Panc1 (cell line): Measurements from ENCODE around the gene PARP11. TPM values are rescaled to one million over a fixed set of nuclear protein-coding genes. Genes with fewer than 3 reads are reported as not detected.

ENCODE experiments used
- ATAC-seq: fragments of 200-7000 bp; cut with Tn5 transposase; 2 replicates; pipeline ENCODE4 v1.9.1; 2020; ENCODE audit warnings: mild to moderate bottlenecking, moderate library complexity
- BruUV-seq: library from RNA; stranded (reverse); fragments of 400-500 nt; replicated peaks from 2 replicates; lab custom pipeline; 2021; lab: Mats Ljungman, UMichigan
- CTCF ChIA-PET: fragments of 300-600 bp; sonication (Branson Sonifier 250); formaldehyde crosslinking; loops from one replicate; lab custom pipeline; 2022; ENCODE audit warnings: antibody characterized with exemption; lab: Charles Lee
- POLR2A ChIA-PET: fragments of 300-600 bp; sonication (Branson Sonifier 250); formaldehyde crosslinking; loops from one replicate; lab custom pipeline; 2022; ENCODE audit warnings: antibody characterized with exemption; lab: Charles Lee
- DNase-seq: peaks from one replicate; pipeline ENCODE4 v3.0.0-alpha.2; 2010; ENCODE audit warnings: low read depth, low spot score
- H3K27ac ChIP-seq: 2 replicates; pipeline ENCODE4 v1.5.1; 2011; ENCODE audit warnings: mild to moderate bottlenecking, low read length, inconsistent platforms
- H3K27me3 ChIP-seq: fragments of 200-500 bp; sonication (Bioruptor generic); 2 replicates; pipeline ENCODE4 v1.6.0; 2014; ENCODE audit warnings: low read length, inconsistent platforms; ENCODE audit not compliant: control insufficient read depth, insufficient read depth
- H3K36me3 ChIP-seq: fragments of 200-500 bp; sonication (Bioruptor generic); 2 replicates; pipeline ENCODE4 v1.5.1; 2014; ENCODE audit warnings: inconsistent platforms, mild to moderate bottlenecking, low read length, moderate library complexity; ENCODE audit not compliant: control insufficient read depth, insufficient read depth
- H3K4me1 ChIP-seq: 2 replicates; pipeline ENCODE4 v1.5.1; 2011; ENCODE audit warnings: inconsistent platforms, mild to moderate bottlenecking, low read length, moderate library complexity; ENCODE audit not compliant: control insufficient read depth, insufficient read depth
- H3K4me3 ChIP-seq, 2 experiments: 2 replicates each; pipeline ENCODE4 v1.5.1; 2011 to 2012; ENCODE audit warnings: low read depth in 2 of 2, low read length in 2 of 2, mild to moderate bottlenecking in 2 of 2, inconsistent platforms in 1 of 2, moderate library complexity in 1 of 2
- H3K9me3 ChIP-seq: fragments of 200-500 bp; sonication (Bioruptor generic); 2 replicates; pipeline ENCODE4 v1.5.1; 2014; ENCODE audit warnings: low read depth, mild to moderate bottlenecking, inconsistent platforms, low read length, moderate library complexity; ENCODE audit not compliant: control insufficient read depth, insufficient read depth
- CTCF ChIP-seq: fragments of 450-650 bp; IDR thresholded peaks from 2 replicates; pipeline ENCODE4 v1.5.1; 2017; ENCODE audit warnings: mild to moderate bottlenecking
- POLR2AphosphoS5 ChIP-seq: IDR thresholded peaks from 2 replicates; pipeline ENCODE4 v1.6.1; 2012; ENCODE audit warnings: mild to moderate bottlenecking, low read depth, low read length, moderate library complexity
- REST ChIP-seq, 2 experiments: IDR thresholded peaks; 2 replicates each; pipeline ENCODE4 v1.6.1; 2011 to 2012; ENCODE audit warnings: low read depth in 2 of 2, control low read depth in 1 of 2, low read length in 1 of 2, mild to moderate bottlenecking in 1 of 2, moderate library complexity in 1 of 2; ENCODE audit not compliant: insufficient read depth in 1 of 2
- SIN3A ChIP-seq: IDR thresholded peaks from 2 replicates; pipeline ENCODE4 v1.6.1; 2012; ENCODE audit warnings: low read depth, mild to moderate bottlenecking, low read length, moderate library complexity, borderline replicate concordance; ENCODE audit not compliant: insufficient read depth
- TCF7L2 ChIP-seq: IDR thresholded peaks from 2 replicates; pipeline ENCODE4 v1.6.1; 2011; ENCODE audit warnings: mild to moderate bottlenecking, low read depth, low read length, inconsistent platforms
- in situ Hi-C: cut with HindIII; loops from 2 replicates; pipeline ENCODE4 v1.10.0; 2016; ENCODE audit warnings: low sequenced_read_pairs, low pct_unique_long_range_greater_than_20kb
- intact Hi-C: fragments of 100-400 bp; cut with micrococcal nuclease; formaldehyde crosslinking; loops from one replicate; pipeline ENCODE4 v1.10.0; 2022; ENCODE audit not compliant: unreplicated experiment
- total RNA-seq: library from RNA; stranded (reverse); gene quantifications from one replicate; pipeline ENCODE4 v1.2.1, GENCODE V29; 2021; ENCODE audit not compliant: unreplicated experiment

The PARP11 gene
- total RNA-seq, 1 experiment from 2014 or later, result 7.3 TPM

DNA sequence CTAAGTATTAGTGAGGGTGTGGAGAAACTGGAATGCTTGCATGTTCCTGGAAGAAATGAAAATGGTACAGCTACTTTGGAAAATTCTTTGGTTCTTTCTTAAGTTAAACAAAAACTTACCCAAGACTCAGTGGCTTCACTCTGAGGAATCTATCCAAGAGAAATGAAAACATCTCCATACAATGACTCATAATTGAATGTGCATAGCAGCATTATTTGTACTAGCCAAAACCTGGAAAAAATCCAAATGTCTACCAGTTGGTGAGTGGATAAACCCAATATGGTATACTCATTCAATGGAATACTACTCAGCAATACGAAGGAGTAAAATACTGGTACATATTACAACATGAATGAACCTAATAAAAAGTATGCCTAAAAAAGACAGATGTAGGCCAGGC is 102.3 kb downstream of the PARP11 start:
- no TSS peak for BruUV-seq
- H3K36me3 ChIP-seq, result no peaks in the 10 kb centered on the region
- no peak overlapping the region for H3K27ac ChIP-seq
- ATAC-seq, result no peak
- H3K4me3 ChIP-seq, result no peak overlapping the region
- TF ChIP-seq CTCF, result no peak
- TF ChIP-seq TCF7L2, result no peak
- no peak for TF ChIP-seq SIN3A
- TF ChIP-seq POLR2AphosphoS5, result no peak
- TF ChIP-seq REST (IDR thresholded peaks at IDR 0.05; ENCODE audit: insufficient read depth in 1 of 2, low read depth in 2 of 2, low read length in 1 of 2), result no peak
- intact Hi-C loops, result loop anchor here (10.0 kb wide), 1 partner anchor 106 kb away; no protein-coding TSS in a partner anchor
- in situ Hi-C loops, result no loop called here
- no peak for DNase-seq
- 0 out of 2 replicates have a peak, but pooled peaks cover 2% of the 10 kb centered on the region for H3K27me3 ChIP-seq
- POLR2A ChIA-PET, result no interaction called here
- no peaks in the 10 kb centered on the region for H3K9me3 ChIP-seq
- no peaks in the 10 kb centered on the region for H3K4me1 ChIP-seq
- CTCF ChIA-PET, result no interaction called here

DNA sequence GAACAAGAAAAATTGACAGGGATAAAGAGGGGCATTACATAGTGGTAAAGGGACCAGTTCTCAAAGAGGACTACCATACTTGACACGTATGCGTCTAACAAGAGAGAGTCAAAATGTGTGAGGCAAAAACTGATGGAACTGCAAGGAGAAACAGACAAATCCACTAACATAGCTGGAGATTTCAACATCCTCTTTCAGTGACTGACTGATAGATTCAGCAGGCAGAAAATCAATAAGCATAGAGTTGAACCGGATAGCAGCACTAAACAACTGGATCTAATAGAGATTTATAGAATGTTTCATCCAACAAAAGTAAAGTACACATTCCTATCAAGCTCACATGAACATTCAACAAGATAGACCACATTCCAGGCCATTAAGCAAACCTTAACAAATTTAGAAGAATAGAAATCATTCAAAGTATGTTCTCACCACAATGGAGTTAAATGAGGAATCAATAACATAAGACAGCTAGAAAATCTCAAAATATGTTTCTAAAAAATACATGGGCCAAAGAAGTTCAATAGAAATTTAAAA is 104.2 kb downstream of the PARP11 start:
- no TSS peak for BruUV-seq
- Histone ChIP-seq H3K4me3 (no peak overlapping the region), H3K9me3 (no peaks in the 10 kb centered on the region), H3K27ac (no peak overlapping the region), H3K4me1 (no peaks in the 10 kb centered on the region), H3K27me3 (0 out of 2 replicates have a peak, but pooled peaks cover 2% of the 10 kb centered on the region), H3K36me3 (no peaks in the 10 kb centered on the region)
- DNase-seq (no peak), ATAC-seq (no peak)
- ChIA-PET POLR2A (no interaction called here), CTCF (no interaction called here)
- in situ Hi-C loops, result no loop called here
- TF ChIP-seq SIN3A, result no peak
- TF ChIP-seq TCF7L2, result no peak
- TF ChIP-seq REST (IDR thresholded peaks at IDR 0.05; ENCODE audit: insufficient read depth in 1 of 2, low read depth in 2 of 2, low read length in 1 of 2), result no peak
- TF ChIP-seq POLR2AphosphoS5, result no peak
- TF ChIP-seq CTCF, result no peak
- intact Hi-C loops, result no loop called here
